GM12878 (cell line): ENCODE data around the gene HMGN5. TPM values are rescaled to one million over a fixed set of nuclear protein-coding genes. Genes with fewer than 3 reads are reported as not detected.

ENCODE experiments used
- ATAC-seq: fragments of 200-7000 bp; cut with Tn5 transposase; 3 replicates; pipeline ENCODE4 v1.9.1; 2020; ENCODE audit warnings: mild to moderate bottlenecking, moderate library complexity
- BruUV-seq: library from RNA; stranded (reverse); fragments of 400-500 nt; replicated peaks from 2 replicates; lab custom pipeline; 2021; lab: Mats Ljungman, UMichigan
- CTCF ChIA-PET: fragments of 300-600 bp; sonication (Branson Sonifier 250); formaldehyde crosslinking; extraction: SDS; loops from one replicate; lab custom pipeline; 2021; ENCODE audit warnings: inconsistent platforms; lab: Yijun Ruan, JAX
- POLR2A ChIA-PET: fragments of 350-600 bp; formaldehyde crosslinking; extraction: SDS; loops from one replicate; lab custom pipeline; 2021; ENCODE audit warnings: inconsistent platforms; lab: Charles Lee
- RAD21 ChIA-PET: fragments of 300-600 bp; sonication (Branson Sonifier 250); formaldehyde crosslinking; loops from one replicate; lab custom pipeline; 2023; ENCODE audit warnings: antibody characterized with exemption; ENCODE audit not compliant: unreplicated experiment; lab: Charles Lee
- SMC1A ChIA-PET: fragments of 300-600 bp; sonication (Branson Sonifier 250); formaldehyde crosslinking; loops from one replicate; lab custom pipeline; 2023; ENCODE audit not compliant: unreplicated experiment, uncharacterized antibody; lab: Charles Lee
- DNase-seq: peaks from one replicate; pipeline ENCODE4 v3.0.0-alpha.2; 2011; ENCODE audit warnings: low read depth, low spot score
- FAIRE-seq: peaks from 3 replicates; lab custom pipeline; 2011; peaks lifted over from hg19 to GRCh38; lab: Jason Lieb, UNC
- H2AFZ ChIP-seq: 2 replicates; pipeline ENCODE4 v1.6.0; 2011; ENCODE audit warnings: low read depth, low read length, control low read depth; ENCODE audit not compliant: control insufficient read depth
- H3K27ac ChIP-seq: 2 replicates; pipeline ENCODE4 v1.5.1; 2011; ENCODE audit warnings: control low read depth; ENCODE audit not compliant: control insufficient read depth, insufficient read depth
- H3K27me3 ChIP-seq, 2 experiments: replicated peaks in 1 of 2; 2 replicates each; pipeline versions ENCODE4 v1.6.0 to v1.6.1; 2011; ENCODE audit warnings: low read length in 1 of 2; ENCODE audit not compliant: control insufficient read depth in 2 of 2, insufficient read depth in 2 of 2
- H3K36me3 ChIP-seq, 2 experiments: 2 replicates each; pipeline ENCODE4 v1.5.1; 2011; ENCODE audit warnings: low read length in 1 of 2; ENCODE audit not compliant: control insufficient read depth in 2 of 2, insufficient read depth in 2 of 2
- H3K4me1 ChIP-seq: 2 replicates; pipeline ENCODE4 v1.6.1; 2011; ENCODE audit warnings: mild to moderate bottlenecking, low read length, moderate library complexity, mixed read lengths; ENCODE audit not compliant: control insufficient read depth, insufficient read depth
- H3K4me2 ChIP-seq: 2 replicates; pipeline ENCODE4 v1.6.0; 2011; ENCODE audit warnings: control low read depth; ENCODE audit not compliant: control insufficient read depth, insufficient read depth
- H3K4me3 ChIP-seq: fragments of 200-600 bp; sonication (generic); 2 replicates; pipeline ENCODE4 v1.5.1; 2016
- H3K79me2 ChIP-seq: 2 replicates; pipeline ENCODE4 v1.6.0; 2011; ENCODE audit warnings: low read length; ENCODE audit not compliant: control insufficient read depth, insufficient read depth
- H3K9ac ChIP-seq: 2 replicates; pipeline ENCODE4 v1.8.0; 2011; ENCODE audit warnings: low read length, control low read depth, mixed read lengths; ENCODE audit not compliant: control insufficient read depth, insufficient read depth
- H3K9me3 ChIP-seq: replicated peaks from 3 replicates; pipeline ENCODE4 v1.5.1; 2011; ENCODE audit warnings: mild to moderate bottlenecking, low read length; ENCODE audit not compliant: control insufficient read depth, insufficient read depth
- H4K20me1 ChIP-seq: 2 replicates; pipeline ENCODE4 v1.6.0; 2011; ENCODE audit not compliant: control insufficient read depth, insufficient read depth
- CBX3 ChIP-seq: fragments of 200-600 bp; sonication (generic); IDR thresholded peaks from 2 replicates; pipeline ENCODE4 v1.6.1; 2016; ENCODE audit warnings: low read depth, borderline replicate concordance
- CEBPB ChIP-seq, 2 experiments: fragments of 150-350 bp in 1 of 2; IDR thresholded peaks; 2 replicates each; pipeline ENCODE4 v1.6.1; 2012 to 2014; ENCODE audit warnings: low read depth in 2 of 2, low read length in 2 of 2, borderline replicate concordance in 1 of 2, inconsistent platforms in 1 of 2
- EP300 ChIP-seq, 2 experiments: fragments of 150-350 bp in 1 of 2; IDR thresholded peaks; 2 replicates each; pipeline ENCODE4 v1.6.1; 2011 to 2012; ENCODE audit warnings: low read depth in 2 of 2, low read length in 2 of 2, borderline replicate concordance in 1 of 2, improper control_type of control experiment in 1 of 2, inconsistent platforms in 1 of 2; ENCODE audit not compliant: control insufficient read depth in 1 of 2
- SIN3A ChIP-seq: IDR thresholded peaks from 2 replicates; pipeline ENCODE4 v1.6.1; 2012; ENCODE audit warnings: low read depth, low read length, improper control_type of control experiment
- TCF3 ChIP-seq: IDR thresholded peaks from 2 replicates; pipeline ENCODE4 v1.6.1; 2012; ENCODE audit warnings: low read depth, mild to moderate bottlenecking, low read length, borderline replicate concordance; ENCODE audit not compliant: insufficient read depth
- ZZZ3 ChIP-seq: IDR thresholded peaks from 2 replicates; pipeline ENCODE4 v1.6.1; 2011; ENCODE audit warnings: low read depth; ENCODE audit not compliant: control insufficient read depth, insufficient read length
- WGBS: methylation state at CpG from one replicate; pipeline ENCODE4 v1.1.6; 2016; ENCODE audit warnings: low lambda C conversion rate; ENCODE audit not compliant: insufficient replicate concordance, insufficient coverage; ENCODE audit errors: missing lambda C conversion rate; 5-methylcytosine and 5-hydroxymethylcytosine counted together
- in situ Hi-C: fragments of 300-500 bp; cut with MboI; formaldehyde crosslinking; loops from 9 replicates; pipeline ENCODE4 v1.14.3; 2018; ENCODE audit warnings: mixed read lengths
- intact Hi-C: fragments of 100-400 bp; cut with micrococcal nuclease; formaldehyde crosslinking; loops from one replicate; pipeline ENCODE4 v1.14.2; 2022; ENCODE audit not compliant: unreplicated experiment
- polyA plus RNA-seq, 11 experiments: library from polyadenylated mRNA; depleted of rRNA in 4 of 11; unstranded in 6 of 11; stranded (reverse) in 5 of 11; fragments of >200 nt; fragmentation: Nextera tagmentation in 4 of 11; fragmentation: Illumina TruSeq in 1 of 11; extraction: Ambion mirVana in 4 of 11; extraction: Trizol in 1 of 11; gene quantifications; 1 replicate in 1 of 11; 2 replicates in 10 of 11; pipeline versions ENCODE4 v1.2.1 to v1.2.3, GENCODE V29; 2011 to 2016; ENCODE audit warnings: inconsistent platforms in 2 of 11, missing spikeins in 2 of 11, low read depth in 1 of 11
- total RNA-seq, 4 experiments: library from RNA; depleted of rRNA in 3 of 4; stranded (reverse); fragments of >200 nt in 3 of 4; fragmentation: Illumina TruSeq in 1 of 4; extraction: Trizol in 1 of 4; gene quantifications; 2 replicates each; pipeline versions ENCODE4 v1.2.1 to v1.2.3, GENCODE V29; 2013 to 2021
- TF ChIP-seq, protein P1 (sequence below): IDR thresholded peaks from 2 replicates; pipeline ENCODE4 v1.6.1; 2012; ENCODE audit warnings: low read length, inconsistent platforms
- TF ChIP-seq, protein P2 (sequence below): fragments of 450-650 bp; formaldehyde crosslinking; IDR thresholded peaks from 2 replicates; pipeline ENCODE4 v1.4.0; 2020; ENCODE audit warnings: mild to moderate bottlenecking, moderate library complexity

The HMGN5 gene
- total and polyA plus RNA-seq, 10 of the 15 experiments (the other 5 are each of a cell fraction or from before 2014, with no cell fraction given) = 3.5 to 93.6 (median 29.7) TPM

DNA sequence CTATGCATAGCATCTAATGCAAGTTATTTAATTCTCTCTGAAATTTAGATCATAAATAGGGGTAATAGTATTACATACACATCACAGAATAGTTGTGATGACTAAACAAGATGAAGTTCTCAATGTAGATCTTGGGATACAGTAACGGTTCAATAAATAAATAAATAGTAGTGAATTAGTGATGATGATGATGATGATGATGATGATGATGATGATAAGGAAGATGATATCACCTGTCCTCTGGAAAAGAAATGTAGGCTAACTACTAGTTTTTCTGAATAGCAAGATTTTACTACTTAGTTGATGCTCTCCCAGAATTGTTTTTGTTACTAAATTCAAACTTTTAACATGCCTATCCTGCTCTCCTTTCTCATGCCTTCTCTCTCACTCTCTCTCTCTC, 30.5 kb upstream of the HMGN5 start:
- Histone ChIP-seq H3K27ac (no peak overlapping the region), H3K4me1 (no peaks in the 10 kb centered on the region), H3K9me3 (no peaks in the 10 kb centered on the region; the same call in 2 of the 3 replicates), H4K20me1 (no peaks in the 10 kb centered on the region), H3K79me2 (peaks cover 3% of the 10 kb centered on the region), H3K9ac (no peak overlapping the region), H3K27me3 (no peaks in the 10 kb centered on the region), H3K4me2 (no peak overlapping the region), H3K4me3 (no peak overlapping the region), H2AFZ (no peak overlapping the region), H3K36me3 (peaks cover 0 to 2% of the 10 kb centered on the region in 2 experiments; a peak in 2 of 4 replicates)
- no TSS peak for BruUV-seq
- WGBS = 69% methylated on average over 1 of the region's 1 CpG
- intact Hi-C loops = no loop called here
- ATAC-seq (no peak), FAIRE-seq (no peak), DNase-seq (no peak)
- in situ Hi-C loops = no loop called here
- RAD21 ChIA-PET = no interaction called here
- TF ChIP-seq, protein P1, sequence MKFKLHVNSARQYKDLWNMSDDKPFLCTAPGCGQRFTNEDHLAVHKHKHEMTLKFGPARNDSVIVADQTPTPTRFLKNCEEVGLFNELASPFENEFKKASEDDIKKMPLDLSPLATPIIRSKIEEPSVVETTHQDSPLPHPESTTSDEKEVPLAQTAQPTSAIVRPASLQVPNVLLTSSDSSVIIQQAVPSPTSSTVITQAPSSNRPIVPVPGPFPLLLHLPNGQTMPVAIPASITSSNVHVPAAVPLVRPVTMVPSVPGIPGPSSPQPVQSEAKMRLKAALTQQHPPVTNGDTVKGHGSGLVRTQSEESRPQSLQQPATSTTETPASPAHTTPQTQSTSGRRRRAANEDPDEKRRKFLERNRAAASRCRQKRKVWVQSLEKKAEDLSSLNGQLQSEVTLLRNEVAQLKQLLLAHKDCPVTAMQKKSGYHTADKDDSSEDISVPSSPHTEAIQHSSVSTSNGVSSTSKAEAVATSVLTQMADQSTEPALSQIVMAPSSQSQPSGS = no peak
- TF ChIP-seq EP300 (IDR thresholded peaks at IDR 0.05; ENCODE audit: borderline replicate concordance in 1 of 2, control insufficient read depth in 1 of 2, low read depth in 2 of 2, low read length in 2 of 2) = no peak
- TF ChIP-seq TCF3 = no peak
- TF ChIP-seq SIN3A = no peak
- no peak for TF ChIP-seq ZZZ3
- no peak for TF ChIP-seq CEBPB (IDR thresholded peaks at IDR 0.05; ENCODE audit: borderline replicate concordance in 1 of 2, low read depth in 2 of 2, low read length in 2 of 2)
- TF ChIP-seq CBX3 = no peak
- TF ChIP-seq, protein P2, sequence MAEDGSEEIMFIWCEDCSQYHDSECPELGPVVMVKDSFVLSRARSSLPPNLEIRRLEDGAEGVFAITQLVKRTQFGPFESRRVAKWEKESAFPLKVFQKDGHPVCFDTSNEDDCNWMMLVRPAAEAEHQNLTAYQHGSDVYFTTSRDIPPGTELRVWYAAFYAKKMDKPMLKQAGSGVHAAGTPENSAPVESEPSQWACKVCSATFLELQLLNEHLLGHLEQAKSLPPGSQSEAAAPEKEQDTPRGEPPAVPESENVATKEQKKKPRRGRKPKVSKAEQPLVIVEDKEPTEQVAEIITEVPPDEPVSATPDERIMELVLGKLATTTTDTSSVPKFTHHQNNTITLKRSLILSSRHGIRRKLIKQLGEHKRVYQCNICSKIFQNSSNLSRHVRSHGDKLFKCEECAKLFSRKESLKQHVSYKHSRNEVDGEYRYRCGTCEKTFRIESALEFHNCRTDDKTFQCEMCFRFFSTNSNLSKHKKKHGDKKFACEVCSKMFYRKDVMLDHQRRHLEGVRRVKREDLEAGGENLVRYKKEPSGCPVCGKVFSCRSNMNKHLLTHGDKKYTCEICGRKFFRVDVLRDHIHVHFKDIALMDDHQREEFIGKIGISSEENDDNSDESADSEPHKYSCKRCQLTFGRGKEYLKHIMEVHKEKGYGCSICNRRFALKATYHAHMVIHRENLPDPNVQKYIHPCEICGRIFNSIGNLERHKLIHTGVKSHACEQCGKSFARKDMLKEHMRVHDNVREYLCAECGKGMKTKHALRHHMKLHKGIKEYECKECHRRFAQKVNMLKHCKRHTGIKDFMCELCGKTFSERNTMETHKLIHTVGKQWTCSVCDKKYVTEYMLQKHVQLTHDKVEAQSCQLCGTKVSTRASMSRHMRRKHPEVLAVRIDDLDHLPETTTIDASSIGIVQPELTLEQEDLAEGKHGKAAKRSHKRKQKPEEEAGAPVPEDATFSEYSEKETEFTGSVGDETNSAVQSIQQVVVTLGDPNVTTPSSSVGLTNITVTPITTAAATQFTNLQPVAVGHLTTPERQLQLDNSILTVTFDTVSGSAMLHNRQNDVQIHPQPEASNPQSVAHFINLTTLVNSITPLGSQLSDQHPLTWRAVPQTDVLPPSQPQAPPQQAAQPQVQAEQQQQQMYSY (CRISPR knock-in tag) = no peak
- SMC1A ChIA-PET = no interaction called here
- CTCF ChIA-PET = no interaction called here
- POLR2A ChIA-PET = no interaction called here
